Measurements from ENCODE around the gene UBA1. TPM values are rescaled to one million over a fixed set of nuclear protein-coding genes. Genes with fewer than 3 reads are reported as not detected.

UBA1 gene
- total and polyA plus RNA-seq, 2 of the 13 experiments (the other 11 are each of a cell fraction or from before 2014, with no cell fraction given) = 93.3 to 129 TPM

DNA sequence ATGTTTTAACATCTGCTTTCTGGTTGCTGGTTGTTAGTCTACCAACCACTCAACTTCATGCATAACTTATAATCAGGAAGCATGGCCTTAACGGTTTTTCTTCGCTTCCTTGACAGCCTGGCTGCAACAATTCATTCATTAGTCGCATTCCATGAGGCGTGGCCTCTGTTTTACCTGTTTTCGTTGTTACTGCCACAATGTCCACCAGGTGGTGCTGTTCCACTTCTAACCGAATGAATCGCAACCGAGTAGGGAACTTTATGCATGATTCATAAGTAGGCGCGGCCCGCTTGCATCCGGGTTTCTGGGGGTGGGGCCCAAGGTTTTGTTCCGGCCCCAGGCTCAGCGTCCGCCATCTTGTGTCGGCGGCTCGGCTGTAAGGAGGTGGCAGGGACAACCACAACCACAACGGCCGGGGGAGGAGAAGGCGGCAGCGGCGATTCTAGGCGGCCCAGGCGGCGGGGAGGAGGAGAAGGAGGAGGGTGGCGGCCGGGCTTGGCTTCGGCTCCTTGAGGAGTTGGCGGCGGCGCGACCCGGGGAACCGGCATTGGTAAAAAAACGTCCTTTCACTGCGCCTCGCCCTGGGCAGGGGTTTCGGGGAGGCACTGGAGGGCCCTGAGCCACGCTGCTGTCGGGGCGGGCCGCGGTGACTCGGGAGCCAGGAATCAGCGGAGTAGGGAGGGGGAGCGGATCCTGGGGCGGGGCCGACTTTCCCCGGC is at the start of gene UBA1 (continued):
- TF ChIP-seq, protein P1, sequence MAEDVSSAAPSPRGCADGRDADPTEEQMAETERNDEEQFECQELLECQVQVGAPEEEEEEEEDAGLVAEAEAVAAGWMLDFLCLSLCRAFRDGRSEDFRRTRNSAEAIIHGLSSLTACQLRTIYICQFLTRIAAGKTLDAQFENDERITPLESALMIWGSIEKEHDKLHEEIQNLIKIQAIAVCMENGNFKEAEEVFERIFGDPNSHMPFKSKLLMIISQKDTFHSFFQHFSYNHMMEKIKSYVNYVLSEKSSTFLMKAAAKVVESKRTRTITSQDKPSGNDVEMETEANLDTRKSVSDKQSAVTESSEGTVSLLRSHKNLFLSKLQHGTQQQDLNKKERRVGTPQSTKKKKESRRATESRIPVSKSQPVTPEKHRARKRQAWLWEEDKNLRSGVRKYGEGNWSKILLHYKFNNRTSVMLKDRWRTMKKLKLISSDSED (CRISPR knock-in tag; IDR thresholded peaks at IDR 0.05) = no peak
- TF ChIP-seq, protein P2, sequence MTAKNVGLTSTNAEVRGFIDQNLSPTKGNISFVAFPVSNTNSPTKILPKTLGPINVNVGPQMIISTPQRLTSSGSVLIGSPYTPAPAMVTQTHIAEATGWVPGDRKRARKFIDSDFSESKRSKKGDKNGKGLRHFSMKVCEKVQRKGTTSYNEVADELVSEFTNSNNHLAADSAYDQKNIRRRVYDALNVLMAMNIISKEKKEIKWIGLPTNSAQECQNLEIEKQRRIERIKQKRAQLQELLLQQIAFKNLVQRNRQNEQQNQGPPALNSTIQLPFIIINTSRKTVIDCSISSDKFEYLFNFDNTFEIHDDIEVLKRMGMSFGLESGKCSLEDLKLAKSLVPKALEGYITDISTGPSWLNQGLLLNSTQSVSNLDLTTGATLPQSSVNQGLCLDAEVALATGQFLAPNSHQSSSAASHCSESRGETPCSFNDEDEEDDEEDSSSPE (CRISPR knock-in tag; IDR thresholded peaks at IDR 0.05) = no peak
- TF ChIP-seq ZBTB7A (CRISPR knock-in tag; IDR thresholded peaks at IDR 0.05) (no peak), ZNF776 (CRISPR knock-in tag; IDR thresholded peaks at IDR 0.05) (no peak), ZNF782 (CRISPR knock-in tag; IDR thresholded peaks at IDR 0.05; ENCODE audit: borderline replicate concordance) (no peak), RXRA (CRISPR knock-in tag; IDR thresholded peaks at IDR 0.05) (no peak), SOX13 (IDR thresholded peaks at IDR 0.05) (no peak), SOX13 (CRISPR knock-in tag; conservative IDR thresholded peaks at IDR 0.05 in 1 of 2, IDR thresholded peaks at IDR 0.05 in 1 of 2) (no peak), SRSF9 (IDR thresholded peaks at IDR 0.05; ENCODE audit: borderline replicate concordance, insufficient read depth, low read depth, low read length, poor library complexity, severe bottlenecking) (no peak), ZNF879 (CRISPR knock-in tag; IDR thresholded peaks at IDR 0.05) (no peak), POLR2AphosphoS5 (IDR thresholded peaks at IDR 0.05; ENCODE audit: low read depth, low read length) (peak; percentile 85), NFE2L2 (IDR thresholded peaks at IDR 0.05; ENCODE audit: low read length) (no peak), ZNF317 (CRISPR knock-in tag; IDR thresholded peaks at IDR 0.05) (peak; percentile 57; the same call in 1 of the 2 replicates), ZNF598 (CRISPR knock-in tag; IDR thresholded peaks at IDR 0.05; ENCODE audit: borderline replicate concordance) (no peak), ZNF644 (CRISPR knock-in tag; IDR thresholded peaks at IDR 0.05; ENCODE audit: low read depth) (no peak), WIZ (CRISPR knock-in tag; IDR thresholded peaks at IDR 0.05) (no peak)
- TF ChIP-seq, protein P3, sequence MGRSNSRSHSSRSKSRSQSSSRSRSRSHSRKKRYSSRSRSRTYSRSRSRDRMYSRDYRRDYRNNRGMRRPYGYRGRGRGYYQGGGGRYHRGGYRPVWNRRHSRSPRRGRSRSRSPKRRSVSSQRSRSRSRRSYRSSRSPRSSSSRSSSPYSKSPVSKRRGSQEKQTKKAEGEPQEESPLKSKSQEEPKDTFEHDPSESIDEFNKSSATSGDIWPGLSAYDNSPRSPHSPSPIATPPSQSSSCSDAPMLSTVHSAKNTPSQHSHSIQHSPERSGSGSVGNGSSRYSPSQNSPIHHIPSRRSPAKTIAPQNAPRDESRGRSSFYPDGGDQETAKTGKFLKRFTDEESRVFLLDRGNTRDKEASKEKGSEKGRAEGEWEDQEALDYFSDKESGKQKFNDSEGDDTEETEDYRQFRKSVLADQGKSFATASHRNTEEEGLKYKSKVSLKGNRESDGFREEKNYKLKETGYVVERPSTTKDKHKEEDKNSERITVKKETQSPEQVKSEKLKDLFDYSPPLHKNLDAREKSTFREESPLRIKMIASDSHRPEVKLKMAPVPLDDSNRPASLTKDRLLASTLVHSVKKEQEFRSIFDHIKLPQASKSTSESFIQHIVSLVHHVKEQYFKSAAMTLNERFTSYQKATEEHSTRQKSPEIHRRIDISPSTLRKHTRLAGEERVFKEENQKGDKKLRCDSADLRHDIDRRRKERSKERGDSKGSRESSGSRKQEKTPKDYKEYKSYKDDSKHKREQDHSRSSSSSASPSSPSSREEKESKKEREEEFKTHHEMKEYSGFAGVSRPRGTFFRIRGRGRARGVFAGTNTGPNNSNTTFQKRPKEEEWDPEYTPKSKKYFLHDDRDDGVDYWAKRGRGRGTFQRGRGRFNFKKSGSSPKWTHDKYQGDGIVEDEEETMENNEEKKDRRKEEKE (IDR thresholded peaks at IDR 0.05) = no peak
- TF ChIP-seq, protein P4, sequence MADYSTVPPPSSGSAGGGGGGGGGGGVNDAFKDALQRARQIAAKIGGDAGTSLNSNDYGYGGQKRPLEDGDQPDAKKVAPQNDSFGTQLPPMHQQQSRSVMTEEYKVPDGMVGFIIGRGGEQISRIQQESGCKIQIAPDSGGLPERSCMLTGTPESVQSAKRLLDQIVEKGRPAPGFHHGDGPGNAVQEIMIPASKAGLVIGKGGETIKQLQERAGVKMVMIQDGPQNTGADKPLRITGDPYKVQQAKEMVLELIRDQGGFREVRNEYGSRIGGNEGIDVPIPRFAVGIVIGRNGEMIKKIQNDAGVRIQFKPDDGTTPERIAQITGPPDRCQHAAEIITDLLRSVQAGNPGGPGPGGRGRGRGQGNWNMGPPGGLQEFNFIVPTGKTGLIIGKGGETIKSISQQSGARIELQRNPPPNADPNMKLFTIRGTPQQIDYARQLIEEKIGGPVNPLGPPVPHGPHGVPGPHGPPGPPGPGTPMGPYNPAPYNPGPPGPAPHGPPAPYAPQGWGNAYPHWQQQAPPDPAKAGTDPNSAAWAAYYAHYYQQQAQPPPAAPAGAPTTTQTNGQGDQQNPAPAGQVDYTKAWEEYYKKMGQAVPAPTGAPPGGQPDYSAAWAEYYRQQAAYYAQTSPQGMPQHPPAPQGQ (CRISPR knock-in tag; IDR thresholded peaks at IDR 0.05; ENCODE audit: borderline replicate concordance) = no peak
- TF ChIP-seq, protein P5, sequence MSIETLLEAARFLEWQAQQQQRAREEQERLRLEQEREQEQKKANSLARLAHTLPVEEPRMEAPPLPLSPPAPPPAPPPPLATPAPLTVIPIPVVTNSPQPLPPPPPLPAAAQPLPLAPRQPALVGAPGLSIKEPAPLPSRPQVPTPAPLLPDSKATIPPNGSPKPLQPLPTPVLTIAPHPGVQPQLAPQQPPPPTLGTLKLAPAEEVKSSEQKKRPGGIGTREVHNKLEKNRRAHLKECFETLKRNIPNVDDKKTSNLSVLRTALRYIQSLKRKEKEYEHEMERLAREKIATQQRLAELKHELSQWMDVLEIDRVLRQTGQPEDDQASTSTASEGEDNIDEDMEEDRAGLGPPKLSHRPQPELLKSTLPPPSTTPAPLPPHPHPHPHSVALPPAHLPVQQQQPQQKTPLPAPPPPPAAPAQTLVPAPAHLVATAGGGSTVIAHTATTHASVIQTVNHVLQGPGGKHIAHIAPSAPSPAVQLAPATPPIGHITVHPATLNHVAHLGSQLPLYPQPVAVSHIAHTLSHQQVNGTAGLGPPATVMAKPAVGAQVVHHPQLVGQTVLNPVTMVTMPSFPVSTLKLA (IDR thresholded peaks at IDR 0.05) = no peak
- TF ChIP-seq, protein P6, sequence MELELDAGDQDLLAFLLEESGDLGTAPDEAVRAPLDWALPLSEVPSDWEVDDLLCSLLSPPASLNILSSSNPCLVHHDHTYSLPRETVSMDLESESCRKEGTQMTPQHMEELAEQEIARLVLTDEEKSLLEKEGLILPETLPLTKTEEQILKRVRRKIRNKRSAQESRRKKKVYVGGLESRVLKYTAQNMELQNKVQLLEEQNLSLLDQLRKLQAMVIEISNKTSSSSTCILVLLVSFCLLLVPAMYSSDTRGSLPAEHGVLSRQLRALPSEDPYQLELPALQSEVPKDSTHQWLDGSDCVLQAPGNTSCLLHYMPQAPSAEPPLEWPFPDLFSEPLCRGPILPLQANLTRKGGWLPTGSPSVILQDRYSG (CRISPR knock-in tag; IDR thresholded peaks at IDR 0.05) = no peak
